Activated CD8-positive, alpha-beta T cell treated with anti-CD3 and anti-CD28 coated beads, Interleukin-2, amount 10 ng/mL, durations not matched to agents 7 days and 5 days (primary cell): ENCODE results near the gene VSTM2L. TPM values are rescaled to one million over a fixed set of nuclear protein-coding genes. Genes with fewer than 3 reads are reported as not detected.

Experiments used
- ATAC-seq: fragments of 150-1000 bp; cut with Tn5 transposase; one replicate; pipeline ENCODE4 v1.10.0; 2021; ENCODE audit warnings: moderate library complexity
- CTCF ChIA-PET: fragments of 350-600 bp; sonication (Branson Sonifier 250); formaldehyde crosslinking; loops from one replicate; lab custom pipeline; 2021; ENCODE audit warnings: antibody characterized with exemption; lab: Charles Lee
- POLR2A ChIA-PET: fragments of 350-600 bp; sonication (Branson Sonifier 250); formaldehyde crosslinking; loops from one replicate; lab custom pipeline; 2021; ENCODE audit warnings: antibody characterized with exemption; lab: Charles Lee
- DNase-seq: peaks from one replicate; pipeline ENCODE4 v3.0.0-alpha.2; 2020
- H3K27ac Mint-ChIP-seq: one replicate; pipeline ENCODE4 v1.8.0; 2021; ENCODE audit warnings: mild to moderate bottlenecking, mixed read lengths
- H3K27me3 Mint-ChIP-seq: one replicate; pipeline ENCODE4 v1.8.0; 2021; ENCODE audit warnings: low read depth, mixed read lengths
- H3K36me3 Mint-ChIP-seq: one replicate; pipeline ENCODE4 v1.8.0; 2021; ENCODE audit warnings: low read depth, mixed read lengths
- H3K4me1 Mint-ChIP-seq: one replicate; pipeline ENCODE4 v1.8.0; 2021; ENCODE audit warnings: low read depth, mixed read lengths
- H3K4me3 Mint-ChIP-seq: one replicate; pipeline ENCODE4 v1.8.0; 2021; ENCODE audit warnings: mild to moderate bottlenecking, mixed read lengths
- H3K9me3 Mint-ChIP-seq: one replicate; pipeline ENCODE4 v1.8.0; 2022; ENCODE audit warnings: mixed read lengths; ENCODE audit not compliant: insufficient read depth
- total RNA-seq, 2 experiments: library from RNA; stranded (reverse); gene quantifications; one replicate each; pipeline ENCODE4 v1.2.3, GENCODE V29; 2021

Gene VSTM2L
- total RNA-seq, 2 experiments from 2014 or later, result 0.21 TPM; not detected in 1

DNA sequence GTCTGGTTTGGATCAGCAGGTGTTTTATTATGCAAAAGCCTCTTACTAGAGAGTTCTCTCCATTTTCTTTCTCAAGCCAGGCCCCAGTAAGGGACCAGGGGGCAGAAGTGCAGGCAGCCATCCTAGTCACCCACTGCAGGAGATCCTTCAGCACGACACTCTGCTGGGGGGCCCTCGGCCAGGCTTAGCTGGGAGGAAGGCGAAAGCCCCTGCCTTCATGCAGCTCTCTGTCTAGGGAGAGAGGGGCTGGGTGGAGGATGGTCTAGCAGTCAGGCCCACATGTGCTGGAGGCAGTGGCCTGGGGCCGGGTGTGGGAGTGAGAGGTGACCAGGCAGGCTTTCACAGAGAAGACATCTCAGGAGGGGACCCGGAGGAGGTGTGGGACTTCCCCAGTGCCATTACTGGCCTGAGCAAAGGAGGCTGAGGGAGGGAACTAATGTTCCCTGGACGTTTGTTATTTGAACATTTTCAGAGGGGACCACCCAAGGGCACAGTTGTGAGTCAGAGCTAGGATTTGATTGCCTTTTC lies 33.5 kb upstream of the VSTM2L start:
- H3K36me3 Mint-ChIP-seq, result peaks cover 3% of the 10 kb centered on the region

DNA sequence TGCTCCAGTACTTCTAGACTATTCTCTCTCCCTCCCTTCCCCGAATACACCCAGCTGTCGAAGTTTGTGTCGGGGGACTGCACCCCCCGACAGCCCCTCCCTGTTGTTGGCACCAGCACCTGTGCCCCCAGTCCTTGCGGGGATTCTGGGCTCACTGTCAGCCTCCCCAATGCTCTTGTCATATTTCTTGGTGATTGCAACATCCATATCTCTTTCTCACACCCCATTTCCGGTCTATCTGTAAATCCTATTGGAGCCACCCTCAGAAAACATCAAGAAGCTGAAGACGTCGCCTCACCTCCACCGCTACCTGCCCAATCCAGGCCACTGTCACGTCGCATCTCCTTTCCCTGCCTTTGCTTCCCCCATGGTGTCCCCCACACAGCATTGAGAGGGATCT lies 32.6 kb upstream of the VSTM2L start:
- no peak overlapping the region for H3K4me3 Mint-ChIP-seq
- ATAC-seq (no peak), DNase-seq (no peak)
- H3K9me3 Mint-ChIP-seq, result no peaks in the 10 kb centered on the region
- CTCF ChIA-PET, result no interaction called here
- no peaks in the 10 kb centered on the region for H3K27me3 Mint-ChIP-seq
- H3K36me3 Mint-ChIP-seq, result peaks cover 3% of the 10 kb centered on the region
- H3K4me1 Mint-ChIP-seq, result no peaks in the 10 kb centered on the region
- no peak overlapping the region for H3K27ac Mint-ChIP-seq
- POLR2A ChIA-PET, result no interaction called here

More for the DNA sequence above, 33.5 kb upstream of the VSTM2L start:
- no peaks in the 10 kb centered on the region for H3K4me1 Mint-ChIP-seq
- DNase-seq (no peak), ATAC-seq (no peak)
- ChIA-PET POLR2A (no interaction called here), CTCF (no interaction called here)
- no peaks in the 10 kb centered on the region for H3K9me3 Mint-ChIP-seq
- no peak overlapping the region for H3K4me3 Mint-ChIP-seq
- H3K27ac Mint-ChIP-seq, result no peak overlapping the region
- no peaks in the 10 kb centered on the region for H3K27me3 Mint-ChIP-seq

DNA sequence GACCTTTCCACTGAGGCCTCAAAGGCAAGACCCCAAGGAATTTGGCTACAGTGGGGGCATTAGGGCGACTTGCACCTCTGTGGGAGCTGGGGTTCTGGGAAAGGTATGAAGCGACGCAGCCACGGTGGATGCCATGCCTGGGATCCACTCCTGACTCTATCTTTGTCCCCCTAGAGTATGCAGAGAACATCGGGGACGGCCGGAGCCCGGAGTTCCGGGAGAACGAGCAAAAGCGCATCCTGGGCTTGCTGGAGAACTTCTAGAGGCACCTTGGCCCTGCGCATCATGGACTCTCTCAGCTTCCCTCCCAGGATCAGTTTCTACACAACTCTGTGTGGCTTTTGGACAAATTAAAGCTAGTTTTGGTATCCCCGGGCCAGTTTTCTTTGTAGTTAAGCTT lies 31.2 kb upstream of the VSTM2L start:
- Mint-ChIP-seq H3K9me3 (no peaks in the 10 kb centered on the region), H3K27me3 (no peaks in the 10 kb centered on the region), H3K27ac (no peak overlapping the region), H3K4me3 (no peak overlapping the region), H3K36me3 (peaks cover 3% of the 10 kb centered on the region), H3K4me1 (no peaks in the 10 kb centered on the region)
- ATAC-seq, result no peak
- ChIA-PET CTCF (no interaction called here), POLR2A (no interaction called here)
- no peak for DNase-seq

DNA sequence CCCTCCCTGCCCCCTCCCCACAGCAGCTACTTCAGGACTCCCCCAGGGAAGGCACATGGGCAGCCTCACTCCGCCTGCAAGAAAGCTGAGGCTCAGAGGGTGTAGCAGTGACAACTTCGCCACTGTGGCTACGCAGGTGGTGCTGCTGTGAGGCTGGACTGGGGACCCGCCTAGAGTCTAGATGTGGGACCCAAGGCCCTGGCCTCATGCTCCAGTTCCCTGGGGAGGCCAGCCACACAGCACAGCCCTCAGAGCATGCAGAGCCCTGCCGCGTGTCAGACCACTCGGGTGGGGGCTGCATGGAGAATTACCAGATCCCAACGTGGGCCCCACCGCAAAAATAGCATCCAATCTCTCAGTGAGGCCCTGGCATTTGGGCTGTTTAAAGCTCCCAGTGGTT lies 30.8 kb upstream of the VSTM2L start:
- POLR2A ChIA-PET, result no interaction called here
- Mint-ChIP-seq H3K36me3 (peaks cover 3% of the 10 kb centered on the region), H3K27ac (no peak overlapping the region), H3K9me3 (no peaks in the 10 kb centered on the region), H3K4me3 (no peak overlapping the region), H3K27me3 (no peaks in the 10 kb centered on the region), H3K4me1 (no peaks in the 10 kb centered on the region)
- CTCF ChIA-PET, result no interaction called here
- no peak for DNase-seq
- no peak for ATAC-seq

DNA sequence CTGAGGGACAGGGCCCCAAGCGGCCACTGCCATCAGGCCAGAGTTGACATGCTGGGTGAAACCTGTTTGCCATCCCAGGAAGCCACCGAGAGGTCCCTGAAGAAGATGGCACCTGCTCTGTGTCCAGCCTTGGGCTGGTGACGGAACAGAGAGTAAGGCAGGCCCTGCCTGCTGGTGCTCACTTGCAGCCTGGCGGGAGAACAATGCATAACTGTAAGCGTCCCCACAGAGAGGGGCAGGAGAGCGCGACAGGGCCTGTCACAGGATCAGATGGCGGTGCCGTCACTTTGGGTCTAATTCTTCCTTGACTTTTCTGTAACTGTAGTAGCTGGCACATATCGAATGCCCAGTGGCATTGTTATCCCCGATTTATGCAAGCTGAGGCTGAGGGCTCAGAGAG lies 29.0 kb upstream of the VSTM2L start:
- ChIA-PET CTCF (no interaction called here), POLR2A (no interaction called here)
- Mint-ChIP-seq H3K4me1 (no peaks in the 10 kb centered on the region), H3K36me3 (peaks cover 3% of the 10 kb centered on the region), H3K27ac (no peak overlapping the region), H3K27me3 (no peaks in the 10 kb centered on the region), H3K9me3 (no peaks in the 10 kb centered on the region), H3K4me3 (no peak overlapping the region)
- DNase-seq (no peak), ATAC-seq (no peak)

DNA sequence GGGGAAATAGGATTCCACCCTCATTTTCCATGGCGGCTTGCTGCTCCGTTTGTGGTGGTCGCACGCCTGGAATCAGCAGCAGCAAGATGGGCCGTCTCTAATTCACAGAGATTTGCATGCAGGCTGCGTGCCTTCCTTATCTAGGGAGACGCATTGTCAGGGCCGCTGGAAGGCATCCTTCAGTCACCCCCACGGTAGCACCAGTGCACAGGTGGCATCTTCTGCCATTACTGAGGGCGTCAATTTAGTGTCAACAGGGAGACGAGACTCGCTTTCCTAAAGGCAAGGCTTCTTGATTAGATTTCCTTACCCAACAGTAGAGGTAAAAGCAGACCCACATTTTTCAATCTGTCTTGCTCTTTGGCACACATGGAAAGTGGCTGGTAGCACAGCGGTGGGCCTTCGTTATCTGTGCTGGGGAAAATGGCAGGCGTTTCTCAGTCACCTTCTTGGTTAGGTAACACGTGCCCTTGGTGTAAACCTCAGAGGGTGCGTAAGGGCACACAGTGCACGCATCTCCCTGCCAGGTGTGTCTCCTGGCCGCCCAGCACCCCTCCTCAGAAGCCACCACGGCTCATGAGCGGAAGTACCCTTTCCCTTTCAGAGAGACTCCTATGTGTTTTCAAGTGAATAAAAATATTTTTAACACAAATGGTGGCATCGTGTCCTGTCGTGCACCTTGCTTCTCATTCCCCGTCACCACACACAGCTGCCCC lies 27.3 kb upstream of the VSTM2L start:
- H3K4me1 Mint-ChIP-seq, result no peaks in the 10 kb centered on the region
- no peak overlapping the region for H3K4me3 Mint-ChIP-seq
- H3K9me3 Mint-ChIP-seq, result no peaks in the 10 kb centered on the region
- CTCF ChIA-PET, result no interaction called here
- peaks cover 3% of the 10 kb centered on the region for H3K36me3 Mint-ChIP-seq
- DNase-seq, result no peak
- no peak for ATAC-seq
- no peaks in the 10 kb centered on the region for H3K27me3 Mint-ChIP-seq
- H3K27ac Mint-ChIP-seq, result no peak overlapping the region
- POLR2A ChIA-PET, result no interaction called here

DNA sequence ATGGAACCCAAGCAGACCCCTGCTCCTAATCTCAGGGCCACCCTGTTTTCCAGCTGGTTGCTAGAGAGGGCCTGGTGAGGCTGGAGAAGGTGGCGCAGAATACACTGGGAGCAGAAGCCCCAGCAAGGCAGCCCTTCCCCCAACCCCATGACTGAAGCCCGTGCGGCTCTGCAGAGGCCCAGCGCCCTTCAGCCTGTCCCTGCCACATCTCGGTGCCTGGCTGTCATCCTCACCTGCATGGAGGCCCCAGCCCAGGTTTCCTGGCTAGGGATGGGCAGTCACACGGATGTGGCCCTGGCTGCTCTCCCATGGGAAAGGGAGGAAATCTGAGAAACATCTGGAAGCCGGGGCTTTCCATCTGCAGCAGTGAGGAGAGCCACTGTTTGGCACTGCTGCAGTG lies 26.1 kb upstream of the VSTM2L start:
- Mint-ChIP-seq H3K9me3 (no peaks in the 10 kb centered on the region), H3K4me3 (no peak overlapping the region), H3K4me1 (no peaks in the 10 kb centered on the region), H3K27ac (no peak overlapping the region), H3K27me3 (no peaks in the 10 kb centered on the region), H3K36me3 (peaks cover 3% of the 10 kb centered on the region)
- DNase-seq (no peak), ATAC-seq (no peak)
- ChIA-PET POLR2A (no interaction called here), CTCF (no interaction called here)

DNA sequence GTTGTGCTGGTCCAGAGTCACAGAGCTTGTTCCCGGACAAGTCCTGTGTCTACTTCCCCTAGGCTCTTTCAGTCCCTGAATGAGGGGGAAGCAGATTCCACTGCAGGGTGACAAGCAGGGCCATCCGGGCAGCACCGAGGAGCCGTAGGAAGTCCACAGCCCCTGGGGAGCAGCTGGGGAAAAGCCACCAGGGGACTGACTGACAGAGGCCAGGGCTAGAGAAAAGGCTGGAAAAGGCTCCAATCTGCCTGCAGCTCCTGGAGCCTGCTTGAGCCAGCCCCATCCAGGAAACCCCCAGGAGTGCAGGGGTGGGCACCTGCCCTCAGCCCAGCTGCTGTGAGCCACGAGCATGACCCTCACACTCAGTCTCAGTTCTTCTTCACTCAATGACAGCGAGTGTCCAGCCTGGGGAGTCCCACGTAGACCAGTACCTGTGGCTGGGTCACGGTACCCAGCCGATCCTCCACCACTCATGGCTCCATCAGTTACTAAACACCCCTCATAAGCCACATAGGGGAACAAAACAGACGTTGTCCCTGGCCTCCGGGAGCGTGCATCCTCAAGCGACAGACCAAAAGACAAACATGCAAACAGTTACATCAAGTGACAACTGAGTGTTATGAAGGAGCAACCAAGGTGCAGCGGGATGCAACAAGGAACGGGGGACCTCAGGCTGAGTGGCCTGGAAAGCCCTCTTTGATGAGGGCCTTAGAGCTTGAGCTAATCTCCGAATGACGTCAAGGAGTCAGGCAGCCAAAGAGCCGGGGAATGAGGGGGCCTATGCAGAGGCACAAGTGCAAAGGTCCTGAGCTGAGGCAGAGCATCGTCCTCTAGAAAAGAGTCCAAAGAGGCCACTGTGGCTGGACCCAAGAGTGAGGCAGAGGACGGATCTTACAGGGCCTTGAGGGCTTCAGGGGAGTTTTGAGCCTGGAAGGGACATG lies 24.8 kb upstream of the VSTM2L start:
- H3K27me3 Mint-ChIP-seq, result no peaks in the 10 kb centered on the region
- H3K27ac Mint-ChIP-seq, result no peak overlapping the region
- ChIA-PET POLR2A (no interaction called here), CTCF (no interaction called here)
- H3K4me3 Mint-ChIP-seq, result no peak overlapping the region
- DNase-seq, result no peak
- peaks cover 3% of the 10 kb centered on the region for H3K36me3 Mint-ChIP-seq
- no peaks in the 10 kb centered on the region for H3K9me3 Mint-ChIP-seq
- H3K4me1 Mint-ChIP-seq, result no peaks in the 10 kb centered on the region
- no peak for ATAC-seq

DNA sequence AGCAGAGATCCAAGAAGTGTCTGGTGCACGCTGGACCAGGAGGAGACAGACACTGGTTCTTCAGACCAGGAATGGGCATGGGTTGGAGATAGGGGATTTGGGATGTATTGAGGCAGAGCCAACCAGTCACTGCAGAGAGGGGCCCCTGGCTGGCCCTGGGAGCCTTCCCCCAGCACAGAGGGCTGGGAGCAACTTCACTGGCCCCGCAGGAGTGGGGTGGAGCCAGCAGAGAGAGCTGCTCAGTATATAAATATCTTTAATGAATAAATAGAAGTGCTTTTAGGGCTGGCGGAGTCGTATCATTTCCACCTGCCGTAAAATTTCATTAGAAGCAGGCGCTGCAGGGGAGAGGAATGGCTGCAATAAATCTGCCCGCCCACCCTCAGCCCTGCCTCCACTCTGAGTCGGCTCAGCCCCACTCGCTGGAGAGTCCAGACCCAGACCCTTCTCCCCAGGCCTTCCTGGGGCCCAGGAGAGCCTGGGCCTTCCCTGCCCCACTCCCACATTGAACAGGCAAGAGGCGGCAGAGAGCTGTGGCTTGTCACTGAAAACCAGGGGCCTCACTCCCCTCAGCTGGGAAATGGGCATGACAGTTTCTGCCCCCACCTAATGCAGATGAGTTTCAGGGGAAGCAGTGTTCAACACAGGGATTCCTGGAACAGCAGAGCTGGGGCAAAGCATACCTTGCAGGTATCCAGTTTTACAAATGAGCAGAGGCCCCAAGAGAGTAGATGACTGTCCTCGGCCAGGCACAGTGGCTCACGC lies 23.9 kb upstream of the VSTM2L start:
- Mint-ChIP-seq H3K27ac (no peak overlapping the region), H3K9me3 (no peaks in the 10 kb centered on the region), H3K27me3 (no peaks in the 10 kb centered on the region), H3K4me3 (no peak overlapping the region), H3K36me3 (peaks cover 3% of the 10 kb centered on the region), H3K4me1 (no peaks in the 10 kb centered on the region)
- no peak for DNase-seq
- ChIA-PET CTCF (no interaction called here), POLR2A (no interaction called here)
- ATAC-seq, result no peak

DNA sequence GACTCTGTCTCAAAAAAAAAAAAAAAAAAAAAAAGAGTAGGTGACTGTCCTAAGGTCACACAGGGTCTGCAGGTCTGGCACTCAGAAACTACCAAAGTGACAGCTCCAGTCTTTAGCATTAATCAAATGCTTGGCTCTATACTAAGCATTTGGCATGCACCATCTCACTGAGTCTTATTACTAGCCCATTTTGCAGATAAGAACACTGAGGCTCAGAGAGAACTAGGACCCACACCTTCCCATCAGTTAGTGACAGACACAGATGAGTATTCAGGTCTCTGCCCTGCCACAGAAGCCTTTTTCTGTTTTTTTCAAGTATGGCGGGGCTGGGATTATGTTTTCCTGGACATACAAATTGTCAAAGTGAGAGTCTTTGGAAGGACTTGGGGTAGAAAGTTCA lies 23.1 kb upstream of the VSTM2L start:
- H3K27me3 Mint-ChIP-seq, result no peaks in the 10 kb centered on the region
- POLR2A ChIA-PET, result no interaction called here
- CTCF ChIA-PET, result no interaction called here

DNA sequence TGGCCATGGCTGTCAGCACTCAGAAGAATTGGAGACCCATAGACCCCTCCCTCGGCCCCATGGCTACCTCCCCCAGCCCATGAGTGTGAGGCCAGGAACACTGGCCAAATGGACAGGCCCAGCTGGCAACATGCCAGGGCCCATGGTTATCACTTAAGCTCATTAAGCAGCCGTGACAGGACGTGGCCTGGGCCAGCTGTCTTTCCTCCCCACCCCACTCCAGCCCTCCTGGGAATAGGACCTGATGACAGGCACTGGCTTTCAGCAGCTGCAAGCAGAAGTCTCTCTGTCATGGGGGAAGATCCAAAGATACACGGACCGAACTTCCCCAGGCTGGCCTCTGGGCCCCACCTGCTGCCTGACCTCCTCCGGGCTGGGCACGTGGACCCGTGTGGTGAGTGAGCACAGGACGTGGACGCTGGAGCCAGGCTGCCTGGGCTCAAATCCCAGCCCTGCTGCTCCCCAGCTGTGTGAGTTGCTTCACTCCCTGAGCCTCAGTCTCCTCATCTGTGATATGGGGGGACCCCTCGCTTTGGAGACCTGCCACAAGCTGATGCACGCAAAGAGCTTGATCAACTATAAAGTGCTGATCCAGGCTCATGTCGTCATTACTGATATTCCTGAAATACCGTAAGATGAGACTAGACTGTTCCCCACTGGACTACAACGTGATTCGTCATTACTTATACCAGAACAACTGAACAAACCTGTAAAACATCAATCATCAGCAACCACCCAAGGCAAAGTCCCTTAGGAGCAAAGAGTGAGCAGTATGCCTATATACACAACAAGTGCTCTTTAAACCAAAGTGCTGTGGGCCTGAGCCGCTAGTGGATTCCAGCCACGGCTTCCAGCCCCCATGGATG lies 22.0 kb upstream of the VSTM2L start:
- DNase-seq (no peak), ATAC-seq (no peak)
- CTCF ChIA-PET, result no interaction called here
- POLR2A ChIA-PET, result interaction anchor here (0.5 to 0.7 kb wide), 2 partner anchors 72 to 249 kb away, joined by 3 read pairs; no protein-coding TSS in a partner anchor
- Mint-ChIP-seq H3K4me1 (no peaks in the 10 kb centered on the region), H3K27me3 (no peaks in the 10 kb centered on the region), H3K27ac (no peak overlapping the region), H3K9me3 (no peaks in the 10 kb centered on the region), H3K36me3 (no peaks in the 10 kb centered on the region), H3K4me3 (no peak overlapping the region)

More for the DNA sequence above, 23.1 kb upstream of the VSTM2L start:
- no peaks in the 10 kb centered on the region for H3K4me1 Mint-ChIP-seq
- DNase-seq (no peak), ATAC-seq (no peak)
- no peak overlapping the region for H3K27ac Mint-ChIP-seq
- H3K9me3 Mint-ChIP-seq, result no peaks in the 10 kb centered on the region
- no peak overlapping the region for H3K4me3 Mint-ChIP-seq
- no peaks in the 10 kb centered on the region for H3K36me3 Mint-ChIP-seq
